ENCODE data around the gene XPNPEP1. TPM values are rescaled to one million over a fixed set of nuclear protein-coding genes. Genes with fewer than 3 reads are reported as not detected.

XPNPEP1 gene
- total and polyA plus RNA-seq, 7 experiments from 2014 or later: 15.7 to 100 (median 45.4) TPM

DNA sequence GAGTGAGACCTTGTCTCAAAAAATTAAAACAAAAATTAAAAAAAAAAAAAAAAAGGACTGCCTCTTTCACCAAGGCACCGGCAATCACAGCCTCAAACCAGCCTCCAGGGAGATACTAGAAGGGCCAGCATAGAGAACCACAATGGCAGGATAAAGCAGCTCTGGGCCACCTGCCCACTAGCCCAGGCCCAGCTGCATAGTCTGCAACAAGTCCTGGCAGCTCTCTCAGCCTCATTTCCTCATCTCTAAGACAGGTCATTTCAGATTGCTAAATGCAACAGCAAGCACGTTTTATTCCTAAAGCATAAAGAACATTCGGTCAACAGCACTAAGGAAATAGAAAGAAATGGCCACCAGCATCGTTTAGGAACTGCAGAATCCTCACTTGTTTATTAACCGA, 28.8 kb downstream of the XPNPEP1 start:
- Mint-ChIP-seq H3K27ac (peak overlapping the region in 3 of 9 donors; percentile 6 to 56 (median 34)), H3K27me3 (no peaks in the 10 kb centered on the region), H3K4me1 (peaks cover 28 to 53% (median 41%) of the 10 kb centered on the region in 7 donors), H3K36me3 (peaks cover 0 to 56% (median 32%) of the 10 kb centered on the region in 5 donors), H3K9me3 (no peaks in the 10 kb centered on the region), H3K4me3 (no peak overlapping the region)
- Histone ChIP-seq H3K4me1 (ENCODE audit: control insufficient read depth in 2 of 2, insufficient read depth in 2 of 2, low read length in 2 of 2) (peaks cover 0 to 11% of the 10 kb centered on the region in 2 donors), H3K4me3 (ENCODE audit: low read length) (no peak overlapping the region), H3K36me3 (ENCODE audit: control insufficient read depth in 2 of 3, insufficient read depth in 3 of 3, low read length in 3 of 3) (peaks cover 0 to 21% (median 0%) of the 10 kb centered on the region in 3 experiments), H3K27me3 (ENCODE audit: control insufficient read depth in 2 of 2, insufficient read depth in 2 of 2, low read length in 2 of 2) (no peaks in the 10 kb centered on the region), H3K27ac (ENCODE audit: low read depth, low read length) (no peak overlapping the region), H3K9me3 (ENCODE audit: control insufficient read depth in 2 of 3, low read length in 3 of 3) (no peaks in the 10 kb centered on the region)
- intact Hi-C loops (cut with micrococcal nuclease): no loop called here
- CTCF ChIA-PET: no interaction called here
- DNase-seq (no peak), ATAC-seq (no peak)
- POLR2A ChIA-PET: interaction anchor here (0.6 to 1.4 kb wide), 2 partner anchors 9 to 553 kb away, joined by 4 to 5 read pairs; no protein-coding TSS in a partner anchor

DNA sequence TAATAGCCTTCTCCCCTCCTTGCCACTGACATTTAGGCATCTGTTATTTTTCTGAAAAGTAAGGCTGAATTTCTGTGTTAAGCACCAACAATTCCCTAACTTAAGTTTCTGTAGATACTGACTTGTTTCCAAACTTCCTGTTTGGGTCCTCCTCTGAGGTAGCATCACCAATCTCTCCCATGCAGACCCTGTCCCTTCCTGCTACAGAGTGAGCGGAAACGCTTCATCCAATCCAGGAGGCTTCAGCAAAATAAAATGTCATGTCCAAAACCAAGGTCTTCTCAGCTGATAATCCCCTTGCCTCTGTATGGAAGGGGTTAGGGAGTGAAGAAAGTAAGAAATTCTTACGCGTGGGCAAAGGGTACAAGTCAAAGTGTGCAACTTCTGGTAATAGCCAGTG, 29.9 kb downstream of the XPNPEP1 start:
- Histone ChIP-seq H3K9me3 (ENCODE audit: control insufficient read depth in 2 of 3, low read length in 3 of 3) (no peaks in the 10 kb centered on the region), H3K27me3 (ENCODE audit: control insufficient read depth in 2 of 2, insufficient read depth in 2 of 2, low read length in 2 of 2) (no peaks in the 10 kb centered on the region), H3K36me3 (ENCODE audit: control insufficient read depth in 2 of 3, insufficient read depth in 3 of 3, low read length in 3 of 3) (peaks cover 0 to 28% (median 0%) of the 10 kb centered on the region in 3 experiments), H3K27ac (ENCODE audit: low read depth, low read length) (no peak overlapping the region), H3K4me3 (ENCODE audit: low read length) (no peak overlapping the region), H3K4me1 (ENCODE audit: control insufficient read depth in 2 of 2, insufficient read depth in 2 of 2, low read length in 2 of 2) (peaks cover 0 to 11% of the 10 kb centered on the region in 2 donors)
- CTCF ChIA-PET: no interaction called here
- Mint-ChIP-seq H3K36me3 (peaks cover 0 to 45% (median 30%) of the 10 kb centered on the region in 5 donors), H3K27me3 (no peaks in the 10 kb centered on the region), H3K4me1 (peaks cover 25 to 52% (median 39%) of the 10 kb centered on the region in 7 donors), H3K9me3 (no peaks in the 10 kb centered on the region), H3K4me3 (no peak overlapping the region), H3K27ac (peak overlapping the region in 5 of 9 donors; percentile 24 to 76 (median 30))
- DNase-seq (no peak), ATAC-seq (no peak)
- POLR2A ChIA-PET: interaction anchor here (1.4 kb wide), 1 partner anchor 10 kb away, joined by 5 read pairs; no protein-coding TSS in a partner anchor
- intact Hi-C loops (cut with micrococcal nuclease): no loop called here

DNA sequence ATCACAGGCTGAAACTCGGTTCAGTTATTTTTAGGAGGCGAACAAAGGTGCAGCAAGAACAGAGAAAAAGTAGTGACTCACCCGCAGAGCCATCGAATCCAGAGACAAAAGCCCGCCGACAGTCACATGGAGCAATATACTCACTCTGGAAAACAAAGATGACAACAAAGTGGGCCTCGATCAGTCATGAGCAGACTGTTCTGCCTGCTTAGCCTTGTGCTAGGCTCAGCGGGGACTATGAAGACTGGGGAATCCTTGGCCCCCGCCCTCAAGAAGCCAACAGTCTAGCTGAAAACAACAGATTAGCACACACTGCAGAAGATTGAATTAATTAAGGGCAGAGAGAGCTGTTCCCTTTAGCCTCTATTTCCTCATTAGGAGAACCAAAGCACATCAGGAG, 30.4 kb downstream of the XPNPEP1 start:
- H3K27ac ChIP-seq (ENCODE audit: low read depth, low read length): no peak overlapping the region
- intact Hi-C loops (cut with micrococcal nuclease): no loop called here
- peaks cover 24 to 48% (median 34%) of the 10 kb centered on the region in 7 donors for H3K4me1 Mint-ChIP-seq
- H3K27me3 ChIP-seq (ENCODE audit: control insufficient read depth in 2 of 2, insufficient read depth in 2 of 2, low read length in 2 of 2): no peaks in the 10 kb centered on the region
- CTCF ChIA-PET: interaction anchor here (0.6 to 1.2 kb wide), 3 partner anchors 9 to 213 kb away, joined by 3 to 4 read pairs (median 3); no protein-coding TSS in a partner anchor
- no peak overlapping the region for H3K4me3 ChIP-seq (ENCODE audit: low read length)
- H3K4me3 Mint-ChIP-seq: no peak overlapping the region
- no peaks in the 10 kb centered on the region for H3K9me3 Mint-ChIP-seq
- POLR2A ChIA-PET: interaction anchor here (0.8 kb wide), 1 partner anchor 113 kb away, joined by 3 read pairs; no protein-coding TSS in a partner anchor
- H3K27ac Mint-ChIP-seq: peak overlapping the region in 3 of 9 donors; percentile 24 to 76 (median 51)
- H3K4me1 ChIP-seq (ENCODE audit: control insufficient read depth in 2 of 2, insufficient read depth in 2 of 2, low read length in 2 of 2): peaks cover 0 to 11% of the 10 kb centered on the region in 2 donors
- ATAC-seq (no peak), DNase-seq (no peak)
- no peaks in the 10 kb centered on the region for H3K9me3 ChIP-seq (ENCODE audit: control insufficient read depth in 2 of 3, low read length in 3 of 3)
- H3K36me3 Mint-ChIP-seq: peaks cover 0 to 40% (median 25%) of the 10 kb centered on the region in 5 donors
- no peaks in the 10 kb centered on the region for H3K27me3 Mint-ChIP-seq
- H3K36me3 ChIP-seq (ENCODE audit: control insufficient read depth in 2 of 3, insufficient read depth in 3 of 3, low read length in 3 of 3): peaks cover 0 to 33% (median 0%) of the 10 kb centered on the region in 3 experiments

DNA sequence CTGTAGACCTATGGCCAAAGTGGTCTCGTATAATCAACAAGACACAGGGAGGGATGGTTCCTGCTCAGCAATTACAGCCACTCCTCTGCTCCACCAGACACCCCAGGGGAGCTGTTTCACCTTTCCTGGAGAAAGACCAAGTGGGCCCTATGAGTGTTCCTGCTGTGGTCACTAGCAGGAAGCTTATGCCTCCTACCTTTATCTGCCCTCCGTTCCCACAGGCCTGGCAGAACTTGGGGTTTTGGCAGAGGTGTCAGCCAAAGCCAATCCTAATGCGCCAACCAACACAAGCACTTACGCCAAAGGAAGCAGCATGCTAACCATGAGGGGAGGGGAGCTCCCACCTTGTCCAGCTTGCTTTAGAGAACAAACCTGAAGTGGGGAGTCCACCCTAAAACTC, 31.2 kb downstream of the XPNPEP1 start:
- H3K4me3 Mint-ChIP-seq: peak overlapping the region in 1 of 10 donors; percentile 29
- no peaks in the 10 kb centered on the region for H3K9me3 Mint-ChIP-seq
- no peaks in the 10 kb centered on the region for H3K27me3 ChIP-seq (ENCODE audit: control insufficient read depth in 2 of 2, insufficient read depth in 2 of 2, low read length in 2 of 2)
- H3K36me3 ChIP-seq (ENCODE audit: control insufficient read depth in 2 of 3, insufficient read depth in 3 of 3, low read length in 3 of 3): peaks cover 0 to 37% (median 0%) of the 10 kb centered on the region in 3 experiments
- intact Hi-C loops (cut with micrococcal nuclease): no loop called here
- H3K4me1 Mint-ChIP-seq: peaks cover 26 to 50% (median 32%) of the 10 kb centered on the region in 7 donors
- ATAC-seq: no peak
- ChIA-PET CTCF (interaction anchor here (0.6 to 1.2 kb wide), 5 partner anchors 8 to 214 kb away, joined by 3 to 4 read pairs (median 3); no protein-coding TSS in a partner anchor), POLR2A (interaction anchor here (0.6 to 1.2 kb wide), 4 partner anchors 34 to 190 kb away, joined by 3 read pairs; no protein-coding TSS in a partner anchor)
- no peak for DNase-seq
- no peak overlapping the region for H3K4me3 ChIP-seq (ENCODE audit: low read length)
- H3K27ac Mint-ChIP-seq: peak overlapping the region in 3 of 9 donors; percentile 31 to 60 (median 46)
- H3K36me3 Mint-ChIP-seq: peaks cover 0 to 38% (median 20%) of the 10 kb centered on the region in 5 donors
- no peak overlapping the region for H3K27ac ChIP-seq (ENCODE audit: low read depth, low read length)
- H3K27me3 Mint-ChIP-seq: no peaks in the 10 kb centered on the region
- no peaks in the 10 kb centered on the region for H3K9me3 ChIP-seq (ENCODE audit: control insufficient read depth in 2 of 3, low read length in 3 of 3)
- peaks cover 0 to 11% of the 10 kb centered on the region in 2 donors for H3K4me1 ChIP-seq (ENCODE audit: control insufficient read depth in 2 of 2, insufficient read depth in 2 of 2, low read length in 2 of 2)

DNA sequence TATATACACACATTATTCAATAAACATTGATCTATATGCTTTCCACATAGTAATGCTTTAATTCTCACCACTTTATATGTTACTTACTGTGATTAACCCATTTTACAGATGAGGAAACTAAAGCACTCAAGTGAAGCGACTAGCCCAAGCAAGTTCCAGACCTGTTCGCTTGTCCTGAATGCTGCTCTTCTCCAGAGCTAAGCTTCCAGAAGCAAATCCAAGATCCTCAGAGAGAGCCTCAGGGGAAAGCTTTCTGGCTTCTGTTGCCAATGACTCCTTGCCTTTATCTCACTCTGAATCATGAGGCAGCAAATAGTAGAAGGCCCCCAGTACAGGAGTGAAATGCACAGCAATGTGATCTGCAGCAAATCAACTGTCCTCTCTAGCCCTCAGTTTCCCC, 32.2 kb downstream of the XPNPEP1 start:
- Histone ChIP-seq H3K9me3 (ENCODE audit: control insufficient read depth in 2 of 3, low read length in 3 of 3) (no peaks in the 10 kb centered on the region), H3K27ac (ENCODE audit: low read depth, low read length) (no peak overlapping the region), H3K27me3 (ENCODE audit: control insufficient read depth in 2 of 2, insufficient read depth in 2 of 2, low read length in 2 of 2) (no peaks in the 10 kb centered on the region), H3K36me3 (ENCODE audit: control insufficient read depth in 2 of 3, insufficient read depth in 3 of 3, low read length in 3 of 3) (peaks cover 0 to 42% (median 0%) of the 10 kb centered on the region in 3 experiments), H3K4me1 (ENCODE audit: control insufficient read depth in 2 of 2, insufficient read depth in 2 of 2, low read length in 2 of 2) (peaks cover 0 to 6% of the 10 kb centered on the region in 2 donors), H3K4me3 (ENCODE audit: low read length) (no peak overlapping the region)
- peaks cover 3 to 41% (median 12%) of the 10 kb centered on the region in 5 donors for H3K36me3 Mint-ChIP-seq
- H3K9me3 Mint-ChIP-seq: no peaks in the 10 kb centered on the region
- peak overlapping the region in 3 of 9 donors; percentile 37 to 56 (median 45) for H3K27ac Mint-ChIP-seq
- peaks cover 21 to 56% (median 28%) of the 10 kb centered on the region in 7 donors for H3K4me1 Mint-ChIP-seq
- ChIA-PET POLR2A (interaction anchor here (0.6 to 1.0 kb wide), 2 partner anchors 24 to 191 kb away, joined by 3 to 4 read pairs; no protein-coding TSS in a partner anchor), CTCF (no interaction called here)
- ATAC-seq: no peak
- DNase-seq: no peak
- no peak overlapping the region for H3K4me3 Mint-ChIP-seq
- intact Hi-C loops (cut with micrococcal nuclease): no loop called here
- H3K27me3 Mint-ChIP-seq: no peaks in the 10 kb centered on the region

DNA sequence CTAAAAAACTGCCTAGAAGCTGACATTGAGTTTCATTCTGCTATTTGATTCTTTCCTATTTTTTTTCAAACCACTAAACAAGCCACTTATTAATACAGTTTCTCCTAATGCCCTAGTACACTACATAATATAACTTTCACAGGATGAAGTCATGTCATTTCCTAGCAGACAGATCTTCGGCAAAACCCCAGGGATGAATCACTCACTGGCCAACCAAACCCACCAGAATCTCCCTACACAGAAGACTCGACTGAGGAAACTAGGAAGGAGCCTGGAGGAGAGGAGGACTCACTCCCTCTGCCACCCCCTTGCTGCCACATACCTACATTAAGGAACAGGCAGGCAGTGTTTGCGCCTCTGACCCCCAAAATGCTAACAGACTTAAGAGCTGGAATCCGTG, 33.4 kb downstream of the XPNPEP1 start:
- Mint-ChIP-seq H3K9me3 (no peaks in the 10 kb centered on the region), H3K4me1 (peaks cover 8 to 49% (median 19%) of the 10 kb centered on the region in 7 donors)

More for the DNA sequence above, 33.4 kb downstream of the XPNPEP1 start:
- Histone ChIP-seq H3K27me3 (ENCODE audit: control insufficient read depth in 2 of 2, insufficient read depth in 2 of 2, low read length in 2 of 2) (no peaks in the 10 kb centered on the region), H3K36me3 (ENCODE audit: control insufficient read depth in 2 of 3, insufficient read depth in 3 of 3, low read length in 3 of 3) (peaks cover 0 to 46% (median 0%) of the 10 kb centered on the region in 3 experiments), H3K27ac (ENCODE audit: low read depth, low read length) (no peak overlapping the region), H3K4me3 (ENCODE audit: low read length) (no peak overlapping the region), H3K9me3 (ENCODE audit: control insufficient read depth in 2 of 3, low read length in 3 of 3) (no peaks in the 10 kb centered on the region), H3K4me1 (ENCODE audit: control insufficient read depth in 2 of 2, insufficient read depth in 2 of 2, low read length in 2 of 2) (peaks cover 0 to 6% of the 10 kb centered on the region in 2 donors)
- Mint-ChIP-seq H3K4me3 (no peak overlapping the region), H3K36me3 (peaks cover 4 to 34% (median 12%) of the 10 kb centered on the region in 5 donors), H3K27me3 (no peaks in the 10 kb centered on the region), H3K27ac (peak overlapping the region in 3 of 9 donors; percentile 38 to 68 (median 52))
- ATAC-seq (no peak), DNase-seq (no peak)
- intact Hi-C loops (cut with micrococcal nuclease): loop anchor here (10.0 kb wide), 3 partner anchors 115 to 415 kb away; partner anchors contain the start of genes ADD3 (in 1 of the 2) and SMNDC1 (in 1 of the 2)
- CTCF ChIA-PET: interaction anchor here (0.8 kb wide), 1 partner anchor 149 kb away, joined by 3 read pairs; no protein-coding TSS in a partner anchor
- POLR2A ChIA-PET: interaction anchor here (0.7 kb wide), 1 partner anchor 13 kb away, joined by 3 read pairs; no protein-coding TSS in a partner anchor

All from naive thymus-derived CD4-positive, alpha-beta T cell (primary cell).